ENCODE measurements around the gene MICALL2. TPM values are rescaled to one million over a fixed set of nuclear protein-coding genes. Genes with fewer than 3 reads are reported as not detected.

Gene MICALL2
- total RNA-seq, 1 donor from 2014 or later = 76.5 TPM

DNA sequence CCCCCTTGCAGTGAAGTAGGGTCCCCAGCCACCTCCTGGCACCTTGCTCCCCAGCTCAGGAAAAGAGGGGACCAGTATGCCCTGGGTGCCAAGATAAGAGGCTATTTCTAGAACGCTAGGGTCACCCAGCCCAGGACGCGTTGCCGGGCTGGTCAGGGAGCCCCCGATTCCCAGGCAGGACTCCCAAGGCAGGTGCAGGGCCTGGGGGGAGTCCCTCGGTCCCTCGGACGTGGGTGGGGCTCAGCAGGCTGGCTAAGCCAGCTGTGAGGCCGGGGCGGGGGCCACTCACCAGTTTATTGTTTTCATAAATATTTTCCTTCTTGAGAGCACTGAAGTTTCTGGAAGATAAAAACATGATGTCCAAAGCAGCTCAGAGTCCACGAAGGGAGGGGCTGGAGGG is 9.3 kb downstream of the MICALL2 start:
- H3K27ac ChIP-seq = no peak overlapping the region
- H3K4me3 ChIP-seq = no peak overlapping the region
- TF ChIP-seq CTCF (IDR thresholded peaks at IDR 0.05) = no peak
- peaks cover 13 to 14% of the 10 kb centered on the region in 2 donors for H3K36me3 ChIP-seq
- intact Hi-C loops (cut with DNase I) = no loop called here
- H3K27me3 ChIP-seq = no peaks in the 10 kb centered on the region
- no peak for DNase-seq (ENCODE audit: low spot score in 2 of 2)
- H3K4me1 ChIP-seq = no peaks in the 10 kb centered on the region
- H3K9me3 ChIP-seq = no peaks in the 10 kb centered on the region

GRCh38 chr7:1449501-1449900 is 9.8 kb downstream of the MICALL2 start:
- intact Hi-C loops (cut with DNase I) = no loop called here
- H3K9me3 ChIP-seq = no peaks in the 10 kb centered on the region
- peaks cover 13 to 19% of the 10 kb centered on the region in 2 donors for H3K36me3 ChIP-seq
- DNase-seq (ENCODE audit: low spot score in 2 of 2) = no peak
- H3K27ac ChIP-seq = no peak overlapping the region
- no peak overlapping the region for H3K4me3 ChIP-seq
- no peaks in the 10 kb centered on the region for H3K4me1 ChIP-seq
- no peak for TF ChIP-seq CTCF (IDR thresholded peaks at IDR 0.05)
- no peaks in the 10 kb centered on the region for H3K27me3 ChIP-seq

DNA sequence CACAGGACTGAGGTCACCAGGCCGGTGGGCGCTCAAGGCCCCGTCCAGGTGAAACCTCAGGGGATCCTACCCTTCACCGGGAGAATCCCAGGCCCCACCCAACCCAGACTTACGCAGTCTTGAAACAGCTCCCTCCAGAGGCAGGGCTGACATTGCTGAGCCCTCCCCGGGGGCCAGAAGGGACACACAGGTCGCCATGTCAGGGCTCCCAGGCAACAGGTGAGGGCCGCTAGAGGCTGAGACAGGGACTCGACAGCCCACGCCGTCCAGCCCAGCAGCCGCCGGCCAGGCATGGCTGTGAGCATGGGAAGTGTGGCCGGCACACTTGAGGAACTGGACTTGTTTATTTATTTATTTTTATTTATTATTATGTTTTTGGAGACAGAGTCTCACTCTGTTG is 10.3 kb downstream of the MICALL2 start:
- DNase-seq (ENCODE audit: low spot score in 2 of 2) = no peak
- no peak overlapping the region for H3K4me3 ChIP-seq
- no peak for TF ChIP-seq CTCF (IDR thresholded peaks at IDR 0.05)
- no peaks in the 10 kb centered on the region for H3K9me3 ChIP-seq
- intact Hi-C loops (cut with DNase I) = no loop called here
- no peaks in the 10 kb centered on the region for H3K27me3 ChIP-seq
- H3K4me1 ChIP-seq = no peaks in the 10 kb centered on the region
- peaks cover 13 to 22% of the 10 kb centered on the region in 2 donors for H3K36me3 ChIP-seq
- H3K27ac ChIP-seq = no peak overlapping the region

DNA sequence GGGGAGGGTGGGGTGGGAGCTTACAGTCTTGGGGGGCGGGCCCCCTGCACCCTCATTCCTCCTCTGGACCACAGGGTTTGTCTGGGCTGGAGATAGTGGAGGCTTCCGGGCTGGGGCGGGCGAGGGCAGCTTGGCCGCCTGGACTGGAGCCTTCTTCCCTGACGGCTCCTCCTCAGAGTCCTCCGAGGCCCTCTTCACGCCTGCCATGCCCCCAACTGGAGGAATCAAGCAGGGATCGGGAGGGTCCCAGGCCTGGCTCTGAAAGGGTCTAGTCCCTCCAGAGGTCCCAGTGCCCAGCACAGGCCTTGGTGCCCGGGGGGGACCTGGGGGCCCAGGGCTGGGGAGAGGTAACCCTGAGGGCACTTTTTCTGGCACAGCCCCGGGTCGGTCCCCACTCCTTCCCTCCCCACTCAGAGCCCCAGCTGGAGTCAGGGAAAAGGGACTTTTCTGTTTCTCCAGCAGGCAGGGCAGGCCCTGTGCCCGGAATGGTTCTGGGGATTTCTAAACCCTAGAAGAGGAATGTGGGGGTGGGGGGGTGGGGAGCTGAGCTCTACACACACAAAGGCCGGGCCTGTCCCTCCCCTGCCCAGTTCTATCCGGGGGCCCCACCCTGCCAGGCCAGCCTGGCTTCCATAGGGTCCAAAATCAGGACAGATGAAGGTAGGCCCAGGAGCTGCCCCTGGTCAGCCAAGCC is 11.6 kb downstream of the MICALL2 start:
- TF ChIP-seq CTCF (IDR thresholded peaks at IDR 0.05) = no peak
- Histone ChIP-seq H3K36me3 (peaks cover 13 to 22% of the 10 kb centered on the region in 2 donors), H3K27me3 (no peaks in the 10 kb centered on the region), H3K9me3 (no peaks in the 10 kb centered on the region), H3K4me3 (no peak overlapping the region), H3K4me1 (no peaks in the 10 kb centered on the region), H3K27ac (peak overlapping the region in 1 of 2 donors; percentile 16)
- intact Hi-C loops (cut with DNase I) = no loop called here
- no peak for DNase-seq (ENCODE audit: low spot score in 2 of 2)

GRCh38 chr7:1447112-1447511 is 12.2 kb downstream of the MICALL2 start:
- no peak for DNase-seq (ENCODE audit: low spot score in 2 of 2)
- intact Hi-C loops (cut with DNase I) = no loop called here
- Histone ChIP-seq H3K9me3 (no peaks in the 10 kb centered on the region), H3K4me1 (no peaks in the 10 kb centered on the region), H3K4me3 (no peak overlapping the region), H3K36me3 (peaks cover 15 to 22% of the 10 kb centered on the region in 2 donors), H3K27ac (peak overlapping the region in 1 of 2 donors; percentile 16), H3K27me3 (no peaks in the 10 kb centered on the region)
- TF ChIP-seq CTCF (IDR thresholded peaks at IDR 0.05) = no peak
